Measurements from ENCODE around the gene NECAP2. TPM values are rescaled to one million over a fixed set of nuclear protein-coding genes. Genes with fewer than 3 reads are reported as not detected.
"Not testable (repeated sequence)": the region's sequence is repeated elsewhere in the genome, so short reads cannot be mapped to it uniquely, and the experiment has no call there.

NECAP2 gene
- total and polyA plus RNA-seq, 7 donors, result 22.8 to 59.2 (median 38.0) TPM

DNA sequence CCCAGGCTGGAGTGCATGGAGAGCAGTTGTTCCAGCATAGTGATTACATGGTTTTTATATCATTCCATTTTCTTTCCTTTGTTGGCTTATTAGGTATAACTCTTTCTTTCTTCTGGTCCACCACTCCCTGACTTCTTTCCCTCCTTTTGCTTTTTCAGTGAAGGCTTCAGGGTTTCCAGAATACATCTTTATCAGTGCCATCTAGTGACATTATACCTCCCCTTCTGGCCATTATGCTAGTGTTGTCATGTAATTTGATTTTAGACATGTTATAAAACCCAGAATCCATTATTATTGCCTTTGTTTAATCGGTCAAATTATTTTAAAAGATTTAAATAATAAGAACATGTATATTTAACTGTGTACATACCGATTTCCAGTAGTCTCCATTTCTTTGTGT is 63.0 kb downstream of the NECAP2 start:
- intact Hi-C loops (cut with DNase I), result no loop called here
- TF ChIP-seq EP300 (IDR thresholded peaks at IDR 0.05) (no peak), POLR2AphosphoS5 (IDR thresholded peaks at IDR 0.05) (no peak), POLR2A (IDR thresholded peaks at IDR 0.05) (no peak)
- TF ChIP-seq, protein P1, sequence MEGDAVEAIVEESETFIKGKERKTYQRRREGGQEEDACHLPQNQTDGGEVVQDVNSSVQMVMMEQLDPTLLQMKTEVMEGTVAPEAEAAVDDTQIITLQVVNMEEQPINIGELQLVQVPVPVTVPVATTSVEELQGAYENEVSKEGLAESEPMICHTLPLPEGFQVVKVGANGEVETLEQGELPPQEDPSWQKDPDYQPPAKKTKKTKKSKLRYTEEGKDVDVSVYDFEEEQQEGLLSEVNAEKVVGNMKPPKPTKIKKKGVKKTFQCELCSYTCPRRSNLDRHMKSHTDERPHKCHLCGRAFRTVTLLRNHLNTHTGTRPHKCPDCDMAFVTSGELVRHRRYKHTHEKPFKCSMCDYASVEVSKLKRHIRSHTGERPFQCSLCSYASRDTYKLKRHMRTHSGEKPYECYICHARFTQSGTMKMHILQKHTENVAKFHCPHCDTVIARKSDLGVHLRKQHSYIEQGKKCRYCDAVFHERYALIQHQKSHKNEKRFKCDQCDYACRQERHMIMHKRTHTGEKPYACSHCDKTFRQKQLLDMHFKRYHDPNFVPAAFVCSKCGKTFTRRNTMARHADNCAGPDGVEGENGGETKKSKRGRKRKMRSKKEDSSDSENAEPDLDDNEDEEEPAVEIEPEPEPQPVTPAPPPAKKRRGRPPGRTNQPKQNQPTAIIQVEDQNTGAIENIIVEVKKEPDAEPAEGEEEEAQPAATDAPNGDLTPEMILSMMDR (IDR thresholded peaks at IDR 0.05), result no peak
- H3K27ac ChIP-seq, result no peak overlapping the region
- H3K4me3 ChIP-seq, result no peak overlapping the region
- WGBS, 2 donors, result 74 to 85% methylated on average over 2 of the region's 2 CpGs
- peaks cover 0 to 12% (median 5%) of the 10 kb centered on the region in 4 donors for H3K4me1 ChIP-seq
- no peaks in the 10 kb centered on the region for H3K36me3 ChIP-seq
- H3K9me3 ChIP-seq, result no peaks in the 10 kb centered on the region
- H3K27me3 ChIP-seq, result no peaks in the 10 kb centered on the region
- DNase-seq, result no peak

DNA sequence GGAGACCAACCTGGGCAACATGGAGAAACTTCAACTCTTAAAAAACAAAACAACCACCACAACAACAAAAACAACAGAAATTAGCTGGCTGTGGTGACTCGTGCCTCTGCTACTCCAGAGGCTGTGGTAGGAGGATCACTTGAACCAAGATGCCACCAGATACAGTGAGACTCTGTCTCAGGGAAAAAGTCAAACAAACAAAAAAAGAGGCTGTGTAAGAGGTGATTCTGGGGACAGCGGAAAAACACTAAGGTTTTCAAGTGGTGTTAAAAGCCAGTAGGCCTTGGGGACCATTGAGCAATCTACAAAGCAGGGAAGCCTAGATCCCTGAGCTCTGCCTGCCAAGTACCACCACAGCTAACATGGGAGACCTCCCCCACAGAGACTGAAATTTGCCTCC is 65.3 kb downstream of the NECAP2 start:
- 92 to 95% methylated on average over 2 of the region's 2 CpGs for WGBS, 2 donors
- H3K36me3 ChIP-seq; H3K4me1 ChIP-seq; DNase-seq; intact Hi-C loops (cut with DNase I); H3K27ac ChIP-seq; H3K9me3 ChIP-seq; H3K27me3 ChIP-seq; H3K4me3 ChIP-seq: not testable (repeated sequence)

DNA sequence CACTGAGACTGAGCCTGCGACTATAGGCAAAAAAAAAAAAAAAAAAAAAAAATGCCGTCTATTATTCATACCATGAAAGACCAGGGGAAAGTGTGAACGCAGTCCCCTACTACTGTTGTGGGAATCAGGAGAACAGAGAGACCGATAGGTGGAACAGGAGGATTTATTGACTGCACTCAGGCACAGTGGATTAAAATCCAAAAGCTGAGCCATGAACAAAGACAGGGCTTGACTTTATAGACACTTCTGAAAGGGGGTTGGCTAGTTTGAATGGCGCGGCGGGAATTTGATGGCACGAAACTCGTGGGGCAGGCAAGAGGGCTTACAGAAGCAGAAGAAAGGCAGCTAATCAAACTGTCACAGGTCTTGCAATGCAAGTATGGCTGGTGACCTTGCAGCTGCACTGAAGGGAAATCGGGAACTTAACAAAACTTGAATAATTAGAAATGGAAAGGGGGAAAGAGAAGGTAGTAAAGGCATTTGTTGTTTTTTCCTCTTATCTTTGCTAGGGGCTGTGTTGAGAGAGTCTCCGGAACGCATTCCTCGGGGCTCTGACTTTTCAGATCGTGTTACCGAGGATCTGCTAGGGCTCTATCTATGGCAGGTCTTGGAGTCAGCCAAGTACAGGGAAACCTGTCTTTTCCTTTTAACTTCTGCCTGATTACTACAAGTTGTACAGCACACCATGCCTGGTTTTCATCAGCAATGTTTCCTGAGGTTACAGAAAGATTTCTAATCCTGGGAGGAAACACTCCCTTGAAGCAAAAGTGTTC is 66.0 kb downstream of the NECAP2 start:
- H3K4me1 ChIP-seq; DNase-seq; H3K27me3 ChIP-seq; H3K36me3 ChIP-seq; H3K9me3 ChIP-seq; intact Hi-C loops (cut with DNase I); H3K4me3 ChIP-seq: not testable (repeated sequence)
- peak overlapping the region in 1 of 4 donors; percentile 14 for H3K27ac ChIP-seq
- WGBS, 2 donors, result 79 to 88% methylated on average over 15 of the region's 15 CpGs

DNA sequence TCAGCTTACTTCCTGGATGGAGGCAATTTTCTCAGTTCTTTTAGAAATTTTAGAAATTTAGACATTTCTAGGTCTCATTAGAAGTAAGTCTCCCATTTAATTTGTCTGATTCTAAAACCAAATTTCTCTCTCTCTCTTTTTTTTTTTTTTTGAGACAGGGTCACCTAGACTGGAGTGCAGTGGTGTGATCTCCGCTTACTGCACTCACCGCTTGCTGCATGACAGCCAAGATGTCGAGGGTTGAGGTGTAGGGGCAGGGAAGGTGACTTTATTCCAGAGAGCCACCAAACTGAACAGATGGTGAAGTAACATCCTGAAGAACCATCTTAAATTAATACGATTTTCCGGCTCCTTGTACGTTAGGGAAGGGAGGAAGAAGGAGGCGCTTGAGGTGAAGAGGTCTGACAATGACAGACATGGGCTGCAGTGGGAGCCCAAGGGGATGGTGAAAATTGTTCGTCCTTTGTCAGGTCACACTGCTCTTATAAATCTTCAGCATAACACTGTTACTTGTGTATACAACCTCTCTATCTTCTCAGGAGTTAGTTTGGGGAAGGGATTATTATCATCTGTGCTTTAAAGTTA is 68.4 kb downstream of the NECAP2 start:
- intact Hi-C loops (cut with DNase I); DNase-seq; H3K4me3 ChIP-seq; H3K36me3 ChIP-seq; H3K9me3 ChIP-seq; H3K27me3 ChIP-seq; H3K4me1 ChIP-seq; H3K27ac ChIP-seq: not testable (repeated sequence)
- WGBS, 2 donors, result 81 to 82% methylated on average over 8 of the region's 8 CpGs

Other genes starting within 250 kb of the NECAP2 start
- gene ARHGEF19, start 228.1 kb upstream of the NECAP2 start, total RNA-seq, result 1 to 10 TPM in 3 of 4 donors, not detected in 1; 2.5 to 4.4 (median 3.6) TPM
- gene ARHGEF19, start 228.1 kb upstream of the NECAP2 start, polyA plus RNA-seq, result 10 to 100 TPM in 1 of 3 donors, 1 to 10 TPM in 2; 2.5 to 10.8 (median 7.2) TPM
- gene CPLANE2, start 203.5 kb upstream of the NECAP2 start, total RNA-seq, result 1 to 10 TPM; 2.5 to 7.1 (median 3.2) TPM
- 1 to 10 TPM; 3.7 to 7.4 (median 6.0) TPM for gene CPLANE2, start 203.5 kb upstream of the NECAP2 start, polyA plus RNA-seq
- gene FBXO42, start 88.2 kb upstream of the NECAP2 start, total RNA-seq, result 10 to 100 TPM; 16.6 to 29.6 (median 20.4) TPM
- gene FBXO42, start 88.2 kb upstream of the NECAP2 start, polyA plus RNA-seq, result 10 to 100 TPM in 1 of 3 donors, 1 to 10 TPM in 2; 8.8 to 12.1 (median 9.0) TPM
- gene SZRD1, start 73.5 kb upstream of the NECAP2 start, total RNA-seq, result 10 to 100 TPM; 65.0 to 77.3 (median 68.1) TPM
- gene SZRD1, start 73.5 kb upstream of the NECAP2 start, polyA plus RNA-seq, result 100 to 1,000 TPM in 1 of 3 donors, 10 to 100 TPM in 2; 81.1 to 106 (median 99.6) TPM
- gene SPATA21, start 3.3 kb upstream of the NECAP2 start, total RNA-seq, result not detected
- under 1 TPM; under 0.01 to 0.23 (median 0.17) TPM for gene SPATA21, start 3.3 kb upstream of the NECAP2 start, polyA plus RNA-seq
- gene RNU1-1, start 73.6 kb downstream of the NECAP2 start, total RNA-seq, result under 1 TPM; under 0.01 TPM
- gene RNU1-1, start 73.6 kb downstream of the NECAP2 start, polyA plus RNA-seq, result not detected
- 10 to 100 TPM; 30.3 to 80.9 (median 37.2) TPM for gene NBPF1, start 172.8 kb downstream of the NECAP2 start, total RNA-seq
- gene NBPF1, start 172.8 kb downstream of the NECAP2 start, polyA plus RNA-seq, result 10 to 100 TPM; 12.1 to 42.8 (median 21.0) TPM
- gene RNU1-3, start 226.2 kb downstream of the NECAP2 start, total RNA-seq, result under 1 TPM; under 0.01 TPM
- gene RNU1-3, start 226.2 kb downstream of the NECAP2 start, polyA plus RNA-seq, result not detected